Spinal cord (tissue), 10 donors: ENCODE measurements around the gene DNAJC27. TPM values are rescaled to one million over a fixed set of nuclear protein-coding genes. Genes with fewer than 3 reads are reported as not detected.
A peak's percentile ranks its signal among the peaks of the same experiment; 100 is the strongest.

Experiments used
- DNase-seq, 6 donors: peaks; one replicate each; pipeline versions ENCODE4 v3.0.0 to v3.0.0-alpha.2; 2013 to 2015; ENCODE audit warnings: low spot score in 6 of 6, low read depth in 4 of 6
- H3K27ac ChIP-seq: one replicate; pipeline ENCODE4 v1.5.1; 2013; ENCODE audit warnings: low read depth, low read length, control low read depth
- H3K27me3 ChIP-seq: one replicate; pipeline ENCODE4 v1.6.1; 2013; ENCODE audit warnings: low read length; ENCODE audit not compliant: control insufficient read depth, insufficient read depth
- H3K36me3 ChIP-seq: one replicate; pipeline ENCODE4 v1.6.1; 2013; ENCODE audit warnings: low read length; ENCODE audit not compliant: control insufficient read depth, insufficient read depth
- H3K4me1 ChIP-seq: one replicate; pipeline ENCODE4 v1.6.1; 2013; ENCODE audit warnings: low read length; ENCODE audit not compliant: control insufficient read depth, insufficient read depth
- H3K4me3 ChIP-seq: one replicate; pipeline ENCODE4 v1.5.1; 2013; ENCODE audit warnings: low read depth, low read length, control low read depth
- H3K9me3 ChIP-seq: one replicate; pipeline ENCODE4 v1.6.1; 2013; ENCODE audit warnings: low read length; ENCODE audit not compliant: control insufficient read depth, insufficient read depth
- WGBS: methylation state at CpG from one replicate; pipeline ENCODE4 v1.1.5; 2013; ENCODE audit warnings: missing lambda C conversion rate; ENCODE audit not compliant: insufficient coverage; 5-methylcytosine and 5-hydroxymethylcytosine counted together
- polyA plus RNA-seq, 2 donors: library from polyadenylated mRNA; unstranded; fragments of 120-200 nt; gene quantifications; one replicate each; pipeline ENCODE4 v1.2.1, GENCODE V29; 2013; ENCODE audit not compliant: insufficient read length in 2 of 2
- small RNA-seq: library from RNA; depleted of rRNA; stranded (forward); fragments of <200 nt; gene quantifications from one replicate; pipeline ENCODE3, GENCODE V24; 2014; ENCODE audit warnings: low replicate concordance
- total RNA-seq, 2 donors: library from RNA; depleted of rRNA in 1 of 2; stranded (reverse); fragments of 120-200 nt in 1 of 2; fragments of >200 nt in 1 of 2; gene quantifications; one replicate each; pipeline versions ENCODE4 v1.2.3 to v1.2.4, GENCODE V29; 2013 to 2014
- donor health status: healthy.

The DNAJC27 gene
- total and polyA plus RNA-seq, 4 donors, result 11.2 to 22.0 (median 12.6) TPM

DNA sequence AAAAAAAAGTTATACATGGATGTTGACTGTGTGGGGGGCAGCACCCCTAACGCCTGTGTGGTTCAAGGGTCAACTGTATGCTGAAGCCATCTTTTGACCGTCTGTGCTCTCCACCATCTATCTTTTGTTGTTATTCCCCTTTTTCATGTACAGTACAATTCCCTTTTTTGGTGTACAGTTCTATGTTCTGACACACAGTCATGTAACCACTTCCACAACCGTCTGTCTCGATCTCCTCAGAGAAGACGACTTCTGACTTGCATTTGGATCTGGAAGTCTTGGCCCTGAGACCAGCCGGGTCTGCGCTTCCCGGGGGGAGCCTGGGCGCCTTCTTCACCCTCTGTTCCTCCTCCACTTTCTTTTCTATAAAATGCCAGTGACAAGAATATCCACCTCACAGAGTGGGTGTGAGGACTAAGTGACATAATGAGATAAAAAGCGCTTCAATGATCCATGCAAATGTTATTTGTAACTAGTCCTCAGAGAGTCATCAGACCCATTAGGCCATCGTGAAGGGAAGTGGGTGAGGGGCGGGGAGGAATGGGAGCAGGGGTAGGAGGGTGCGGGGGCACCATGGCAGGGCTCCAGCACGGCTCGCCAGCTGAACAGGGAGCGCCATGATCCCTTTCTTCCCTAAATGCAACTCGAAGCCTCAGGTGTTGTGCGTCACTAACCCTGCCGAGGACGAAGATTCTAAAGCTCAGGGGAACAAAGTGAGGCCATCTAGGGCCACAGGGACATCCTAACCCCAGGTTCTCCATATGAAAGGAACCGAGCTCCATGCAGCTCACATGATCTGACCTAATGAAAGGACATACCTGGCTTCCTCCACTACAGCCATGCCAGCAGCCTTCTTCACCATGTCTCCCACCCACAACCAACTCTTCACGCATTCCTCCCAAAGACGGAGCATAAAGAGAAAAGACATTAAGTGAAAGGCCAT lies 68.3 kb downstream of the DNAJC27 start:
- no peaks in the 10 kb centered on the region for H3K27me3 ChIP-seq
- no peak overlapping the region for H3K4me3 ChIP-seq
- peaks cover 6% of the 10 kb centered on the region for H3K4me1 ChIP-seq
- no peak overlapping the region for H3K27ac ChIP-seq
- peak in 1 of 6 donors; percentile 54 for DNase-seq
- WGBS, result 84% methylated on average over 12 of the region's 23 CpGs
- no peaks in the 10 kb centered on the region for H3K9me3 ChIP-seq
- peaks cover 22% of the 10 kb centered on the region for H3K36me3 ChIP-seq

DNA sequence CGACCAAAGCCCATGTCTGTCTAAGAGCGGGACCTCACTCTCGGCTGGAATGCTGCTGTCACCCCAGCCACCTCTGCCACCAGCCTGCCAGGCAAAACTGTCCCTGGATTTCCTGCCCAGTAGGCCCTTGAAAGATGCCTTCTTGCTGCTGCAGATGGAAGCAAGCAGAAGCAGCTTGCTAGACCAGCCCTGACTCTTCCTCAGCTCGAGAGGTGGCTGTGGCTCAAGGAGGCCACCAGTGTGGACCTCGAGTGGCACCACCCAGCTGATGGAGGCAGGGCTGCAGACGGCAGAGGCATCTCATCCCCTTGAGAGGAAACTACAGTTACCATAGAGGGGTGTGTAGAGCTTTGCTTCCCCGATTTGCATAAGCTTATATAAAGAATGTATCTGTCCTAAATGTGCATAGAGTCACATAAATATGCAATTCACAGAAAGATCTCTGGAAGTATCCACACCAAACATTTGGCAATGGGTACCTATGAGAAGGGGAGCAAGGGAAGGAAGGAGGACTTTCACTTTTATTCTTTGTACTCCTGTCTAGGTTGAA lies 72.3 kb downstream of the DNAJC27 start:
- peaks cover 22% of the 10 kb centered on the region for H3K36me3 ChIP-seq
- no peak for DNase-seq
- H3K9me3 ChIP-seq, result no peaks in the 10 kb centered on the region
- no peaks in the 10 kb centered on the region for H3K27me3 ChIP-seq
- 93% methylated on average over 5 of the region's 7 CpGs for WGBS
- H3K4me3 ChIP-seq, result no peak overlapping the region
- H3K27ac ChIP-seq, result no peak overlapping the region
- peaks cover 12% of the 10 kb centered on the region for H3K4me1 ChIP-seq

DNA sequence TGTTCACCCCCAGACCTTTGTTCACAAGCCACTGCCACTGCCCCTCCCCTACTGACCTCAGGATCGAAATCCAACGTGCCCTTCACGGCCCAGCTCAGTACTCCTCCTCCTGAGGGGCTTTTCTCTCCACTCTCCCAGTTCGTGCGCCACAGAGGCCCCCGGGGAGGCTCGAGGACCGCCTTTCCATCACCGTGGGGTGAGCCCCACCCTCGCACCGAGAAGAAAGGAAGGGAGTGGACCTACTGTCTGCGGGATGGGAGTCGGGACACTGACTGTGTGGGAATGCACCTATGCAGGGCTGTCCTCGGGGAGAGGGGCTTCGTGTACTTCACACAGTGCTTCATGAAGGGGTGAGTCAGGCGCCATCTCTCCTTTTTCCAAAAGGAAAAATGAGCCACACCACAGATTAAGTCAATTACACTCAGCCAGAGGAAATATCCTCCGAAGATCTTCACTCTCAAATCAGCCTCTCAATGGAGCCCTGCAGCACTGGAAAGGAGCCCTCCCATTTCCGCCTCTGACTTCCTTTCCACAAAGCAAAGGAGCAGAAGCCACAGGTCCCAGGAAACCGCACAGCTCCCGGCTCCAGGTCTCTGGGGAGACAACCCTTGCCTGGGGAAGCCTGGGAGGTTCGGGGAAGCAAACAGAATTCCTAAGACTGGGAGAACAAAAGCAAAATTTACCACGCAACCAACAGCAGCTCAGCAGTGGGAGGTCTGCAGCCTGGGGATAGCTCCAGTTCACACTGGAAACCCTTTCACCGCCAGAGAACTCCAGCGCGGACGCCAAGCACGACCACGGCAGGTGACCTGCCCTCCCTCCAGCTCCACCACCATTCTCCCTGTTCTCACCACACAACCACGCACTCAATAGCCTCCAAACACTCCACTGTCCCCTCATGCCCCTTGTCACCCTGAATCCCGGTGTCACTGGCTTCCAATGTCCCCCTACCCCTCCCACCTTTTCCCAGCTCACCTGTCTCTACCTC lies 73.3 kb downstream of the DNAJC27 start:
- Histone ChIP-seq H3K9me3 (no peaks in the 10 kb centered on the region), H3K4me1 (peaks cover 12% of the 10 kb centered on the region), H3K27ac (no peak overlapping the region), H3K4me3 (no peak overlapping the region), H3K27me3 (no peaks in the 10 kb centered on the region), H3K36me3 (peaks cover 19% of the 10 kb centered on the region)
- 67% methylated on average over 17 of the region's 30 CpGs for WGBS
- DNase-seq, result no peak

DNA sequence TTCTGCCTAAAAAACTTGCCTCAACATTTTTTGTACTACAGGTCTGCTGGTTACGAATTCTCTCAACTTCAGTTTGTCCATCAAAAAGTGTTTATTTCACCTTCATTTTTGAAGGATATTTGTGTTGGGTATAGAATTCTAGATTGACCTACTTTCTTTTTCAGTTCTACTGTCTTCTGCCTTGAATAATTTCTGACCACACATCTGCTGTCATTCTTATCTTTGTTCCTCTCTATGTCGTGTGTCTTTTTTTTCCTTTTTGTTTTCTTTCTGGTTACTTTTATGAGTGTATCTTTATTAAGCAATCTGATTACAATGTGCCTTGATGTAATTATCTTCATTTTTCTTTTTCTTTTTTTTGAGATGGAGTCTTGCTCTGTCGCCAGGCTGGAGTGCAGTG lies 77.0 kb downstream of the DNAJC27 start:
- no peak for DNase-seq
- Histone ChIP-seq H3K4me1 (peaks cover 12% of the 10 kb centered on the region), H3K9me3 (no peaks in the 10 kb centered on the region), H3K36me3 (peaks cover 10% of the 10 kb centered on the region), H3K27me3 (no peaks in the 10 kb centered on the region), H3K4me3 (no peak overlapping the region), H3K27ac (no peak overlapping the region)
- 100% methylated on average over 1 of the region's 3 CpGs for WGBS

DNA sequence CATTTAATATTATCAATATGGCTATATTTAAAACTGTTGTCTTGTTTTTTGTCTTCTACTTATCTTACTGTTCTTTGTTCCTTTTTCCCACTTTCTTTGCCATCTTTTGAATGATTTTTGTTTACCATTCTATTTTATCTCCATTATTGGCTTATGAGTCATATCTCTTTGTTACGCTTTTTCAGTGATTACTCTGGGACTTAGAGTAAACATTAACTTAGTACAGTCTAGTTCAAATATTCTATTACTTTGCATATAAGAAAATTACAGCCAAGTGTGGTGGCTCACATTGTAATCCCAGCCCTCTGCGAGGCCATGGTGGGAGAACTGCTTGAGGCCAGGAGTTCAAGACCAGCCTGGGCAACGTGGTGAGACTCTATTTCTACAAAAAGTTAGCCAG lies 77.8 kb downstream of the DNAJC27 start:
- no peak for DNase-seq
- Histone ChIP-seq H3K4me1 (peaks cover 11% of the 10 kb centered on the region), H3K27me3 (no peaks in the 10 kb centered on the region), H3K27ac (no peak overlapping the region), H3K36me3 (peaks cover 7% of the 10 kb centered on the region), H3K9me3 (no peaks in the 10 kb centered on the region), H3K4me3 (no peak overlapping the region)
- 88% methylated on average over 2 of the region's 3 CpGs for WGBS

Small RNAs within 50 kb of the gene (small RNA-seq; reads per million reads assigned to genes)
- not detected for gene AC013267.1
- not detected for gene RF00016
- not detected for gene RF00019

Other genes with a start within 250 kb of the DNAJC27 start
- 10 to 100 TPM; 19.9 to 57.3 TPM for gene PTRHD1, start 178.6 kb downstream of the DNAJC27 start, total RNA-seq
- gene PTRHD1, start 178.6 kb downstream of the DNAJC27 start, polyA plus RNA-seq, result 10 to 100 TPM; 35.0 to 46.9 TPM
- gene CENPO, start 178.5 kb downstream of the DNAJC27 start, total RNA-seq, result 10 to 100 TPM; 12.7 to 15.1 TPM
- gene CENPO, start 178.5 kb downstream of the DNAJC27 start, polyA plus RNA-seq, result 10 to 100 TPM; 21.0 to 24.0 TPM
- 10 to 100 TPM; 40.4 to 61.7 TPM for gene ADCY3, start 51.7 kb downstream of the DNAJC27 start, total RNA-seq
- 10 to 100 TPM; 31.6 to 36.7 TPM for gene ADCY3, start 51.7 kb downstream of the DNAJC27 start, polyA plus RNA-seq
- 10 to 100 TPM; 14.4 to 40.9 TPM for gene EFR3B, start 70.1 kb upstream of the DNAJC27 start, total RNA-seq
- gene EFR3B, start 70.1 kb upstream of the DNAJC27 start, polyA plus RNA-seq, result 10 to 100 TPM; 44.1 to 47.6 TPM
- 1 to 10 TPM; 2.6 to 8.5 TPM for gene POMC, start 196.6 kb upstream of the DNAJC27 start, total RNA-seq
- gene POMC, start 196.6 kb upstream of the DNAJC27 start, polyA plus RNA-seq, result 1 to 10 TPM; 4.3 to 4.9 TPM